A673 (cell line): ENCODE results near the gene HOXA13. TPM values are rescaled to one million over a fixed set of nuclear protein-coding genes. Genes with fewer than 3 reads are reported as not detected.
A peak's percentile ranks its signal among the peaks of the same experiment; 100 is the strongest.

Source experiments
- BruUV-seq: library from RNA; stranded (reverse); fragments of 400-500 nt; replicated peaks from 2 replicates; lab custom pipeline; 2021; lab: Mats Ljungman, UMichigan
- CTCF ChIA-PET: fragments of 300-600 bp; sonication (Branson Sonifier 250); formaldehyde crosslinking; loops from one replicate; lab custom pipeline; 2022; ENCODE audit warnings: antibody characterized with exemption; lab: Charles Lee
- POLR2A ChIA-PET: fragments of 300-600 bp; sonication (Branson Sonifier 250); formaldehyde crosslinking; loops from one replicate; lab custom pipeline; 2022; ENCODE audit warnings: antibody characterized with exemption; ENCODE audit not compliant: low non-redundant PET; lab: Charles Lee
- DNase-seq: peaks from one replicate; pipeline ENCODE4 v3.0.0-alpha.2; 2015; ENCODE audit warnings: low spot score
- H3K27ac ChIP-seq: fragments of 200-600 bp; sonication (generic); 2 replicates; pipeline ENCODE4 v1.5.1; 2016; ENCODE audit warnings: mixed run types, low read depth, mild to moderate bottlenecking, mixed read lengths, antibody characterized with exemption, low read length; ENCODE audit not compliant: poor library complexity, severe bottlenecking
- H3K27me3 ChIP-seq: fragments of 200-600 bp; sonication (generic); replicated peaks from 2 replicates; pipeline ENCODE4 v1.6.1; 2017; ENCODE audit warnings: mixed run types, low read depth, mild to moderate bottlenecking, mixed read lengths, antibody characterized with exemption, low read length; ENCODE audit not compliant: insufficient read depth, poor library complexity
- H3K36me3 ChIP-seq: fragments of 200-600 bp; sonication (generic); 2 replicates; pipeline ENCODE4 v1.6.1; 2016; ENCODE audit warnings: mixed run types, mild to moderate bottlenecking, mixed read lengths, antibody characterized with exemption, low read length; ENCODE audit not compliant: insufficient read depth, poor library complexity, severe bottlenecking
- H3K4me1 ChIP-seq: fragments of 200-600 bp; sonication (generic); 2 replicates; pipeline ENCODE4 v1.6.1; 2017; ENCODE audit warnings: mixed run types, mild to moderate bottlenecking, mixed read lengths, antibody characterized with exemption, low read length; ENCODE audit not compliant: insufficient read depth, poor library complexity, severe bottlenecking
- H3K4me3 ChIP-seq: fragments of 200-600 bp; sonication (generic); 2 replicates; pipeline ENCODE4 v1.5.1; 2016; ENCODE audit warnings: low read depth, mixed run types, mild to moderate bottlenecking, mixed read lengths, low read length; ENCODE audit not compliant: poor library complexity, severe bottlenecking
- H3K9me3 ChIP-seq: fragments of 200-600 bp; sonication (generic); 2 replicates; pipeline ENCODE4 v1.6.1; 2016; ENCODE audit warnings: mixed run types, low read depth, mild to moderate bottlenecking, mixed read lengths, antibody characterized with exemption, low read length; ENCODE audit not compliant: poor library complexity, severe bottlenecking
- CTCF ChIP-seq: fragments of 300-800, 200-600 bp; sonication (generic); conservative IDR thresholded peaks from 2 replicates; pipeline ENCODE4 v1.5.1; 2017; ENCODE audit warnings: low read depth, mild to moderate bottlenecking, antibody characterized with exemption, low read length, moderate library complexity, mixed read lengths
- EZH2 ChIP-seq: fragments of 200-600 bp; sonication (generic); IDR thresholded peaks from 2 replicates; pipeline ENCODE4 v1.6.1; 2017; ENCODE audit warnings: borderline replicate concordance, low read depth, mild to moderate bottlenecking, mixed read lengths, antibody characterized with exemption, low read length; ENCODE audit not compliant: poor library complexity, severe bottlenecking
- intact Hi-C: fragments of 100-400 bp; cut with micrococcal nuclease; formaldehyde crosslinking; loops from one replicate; pipeline ENCODE4 v1.10.0; 2022; ENCODE audit not compliant: unreplicated experiment
- total RNA-seq: library from RNA; stranded (reverse); gene quantifications from 2 replicates; pipeline ENCODE4 v1.2.3, GENCODE V29; 2021

The HOXA13 gene
- total RNA-seq, 1 experiment from 2014 or later: not detected

DNA sequence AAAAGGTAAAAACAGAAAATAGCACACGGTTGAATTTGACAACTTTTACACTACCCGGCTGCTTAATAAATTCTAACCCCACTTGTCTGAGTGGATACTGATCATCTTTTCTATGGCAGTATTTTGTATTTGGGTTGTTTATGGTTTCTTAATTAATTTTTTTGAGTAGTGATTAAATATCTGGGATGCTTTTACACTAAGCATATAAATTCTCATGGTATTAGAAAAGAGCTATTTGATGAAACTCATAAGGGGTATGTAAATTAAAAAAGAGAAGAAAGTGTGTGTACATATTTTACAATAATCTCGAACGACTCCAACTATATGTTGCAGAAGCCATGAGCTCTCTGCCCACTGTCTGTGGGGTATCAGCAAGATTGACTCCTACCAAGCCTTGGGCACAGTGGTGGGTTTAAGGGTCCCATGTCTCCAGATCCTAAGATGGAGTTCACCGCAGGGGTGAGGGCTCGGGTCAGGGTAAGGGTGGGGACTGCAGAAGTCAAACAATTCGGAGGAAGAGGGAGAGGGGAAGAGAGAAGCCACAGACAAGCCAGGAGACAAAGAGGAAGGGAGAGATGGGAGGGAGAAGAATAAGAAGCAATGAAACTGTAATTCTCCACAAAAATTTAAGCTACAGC, 7.6 kb upstream of the HOXA13 start:
- CTCF ChIA-PET: no interaction called here

DNA sequence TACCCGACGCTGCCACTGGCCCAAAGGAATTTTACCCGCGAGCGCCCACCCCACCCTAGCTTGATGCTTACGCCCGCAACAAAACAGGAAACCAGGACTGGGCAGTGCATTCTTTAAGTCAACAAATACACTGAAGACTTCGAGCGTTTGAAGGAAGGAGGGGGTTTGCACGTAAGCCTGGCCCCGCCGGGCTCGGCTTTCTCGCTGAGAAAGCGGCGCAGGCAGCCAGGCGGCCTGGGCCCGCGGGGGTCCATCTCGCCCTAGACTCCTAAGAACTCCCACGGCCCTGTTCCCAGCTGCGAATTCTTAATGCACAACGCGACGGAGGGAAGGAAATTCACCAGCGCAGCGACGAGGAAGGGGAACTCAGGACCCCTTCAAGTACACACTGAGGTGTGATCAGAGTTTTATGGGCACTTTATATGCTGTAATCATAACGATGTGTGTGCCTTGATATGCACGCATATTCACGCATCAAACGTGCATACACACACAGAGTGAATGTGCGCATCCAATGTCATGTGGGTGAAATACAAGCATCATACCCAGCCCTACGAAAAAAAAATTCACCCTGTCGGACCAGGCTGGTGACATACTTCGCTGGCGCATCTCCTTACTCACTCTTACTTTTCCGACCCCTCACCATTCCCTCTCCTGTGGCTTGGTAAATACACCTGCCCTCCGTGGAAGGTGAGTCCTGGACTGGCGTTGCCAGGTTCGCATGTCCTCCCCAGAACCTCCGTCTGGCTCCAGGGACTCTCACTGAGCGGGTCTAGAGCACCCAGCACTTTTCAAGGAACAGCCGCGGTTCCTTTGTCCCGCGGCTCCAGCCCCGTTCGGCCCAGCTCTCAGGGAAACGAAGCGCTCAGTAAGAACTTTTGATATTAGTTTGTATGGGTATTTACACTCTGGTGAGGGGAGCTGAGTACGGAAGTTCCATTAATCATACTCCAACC, 5.7 kb upstream of the HOXA13 start:
- H3K4me3 ChIP-seq: no peak overlapping the region

More for the DNA sequence above, 7.6 kb upstream of the HOXA13 start:
- TF ChIP-seq CTCF (no peak), EZH2 (no peak)
- no peak for DNase-seq
- H3K4me3 ChIP-seq: no peak overlapping the region
- intact Hi-C loops: no loop called here
- H3K9me3 ChIP-seq: no peaks in the 10 kb centered on the region
- H3K27ac ChIP-seq: no peak overlapping the region
- peaks cover 92% of the 10 kb centered on the region for H3K27me3 ChIP-seq
- no peaks in the 10 kb centered on the region for H3K36me3 ChIP-seq
- POLR2A ChIA-PET: no interaction called here
- BruUV-seq: no TSS peak
- H3K4me1 ChIP-seq: no peaks in the 10 kb centered on the region

DNA sequence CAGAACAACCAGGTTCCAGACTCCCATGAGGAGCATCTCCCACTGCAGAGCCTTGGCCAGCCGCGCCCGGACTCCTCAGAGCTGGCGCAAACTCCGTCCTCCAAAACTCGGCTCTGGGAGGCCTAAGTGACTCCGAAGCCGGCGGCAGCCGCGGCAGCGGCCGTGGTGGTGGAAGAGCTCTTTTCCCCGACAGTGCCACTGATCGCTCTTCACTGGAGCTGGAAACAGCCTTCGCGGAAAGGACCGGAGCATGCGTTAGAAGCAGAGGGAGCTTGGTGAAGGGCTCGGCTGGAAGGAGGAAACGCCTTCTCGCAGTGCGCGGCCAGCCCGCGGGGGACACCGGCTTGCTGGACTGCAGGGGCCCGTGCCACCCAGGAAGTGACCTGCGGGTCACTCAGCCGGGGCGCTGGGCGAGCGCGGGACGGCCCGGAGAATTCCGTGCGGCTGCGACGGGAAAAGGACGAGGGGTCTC, 5.0 kb upstream of the HOXA13 start:
- peak; percentile 19 for DNase-seq
- Histone ChIP-seq H3K4me1 (no peaks in the 10 kb centered on the region), H3K27me3 (peaks cover 94% of the 10 kb centered on the region), H3K4me3 (no peak overlapping the region), H3K27ac (no peak overlapping the region), H3K9me3 (no peaks in the 10 kb centered on the region), H3K36me3 (no peaks in the 10 kb centered on the region)
- intact Hi-C loops: loop anchor here (5.0 kb wide), 1 partner anchor 567 kb away; no protein-coding TSS in a partner anchor
- CTCF ChIA-PET: no interaction called here
- no TSS peak for BruUV-seq
- TF ChIP-seq EZH2 (peak; percentile 97), CTCF (no peak)
- POLR2A ChIA-PET: no interaction called here

More for the DNA sequence above, 5.7 kb upstream of the HOXA13 start:
- H3K27ac ChIP-seq: no peak overlapping the region
- no peaks in the 10 kb centered on the region for H3K9me3 ChIP-seq
- no TSS peak for BruUV-seq
- H3K4me1 ChIP-seq: no peaks in the 10 kb centered on the region
- DNase-seq: no peak
- no peak for TF ChIP-seq CTCF
- TF ChIP-seq EZH2: peak; percentile 97
- POLR2A ChIA-PET: no interaction called here
- no peaks in the 10 kb centered on the region for H3K36me3 ChIP-seq
- CTCF ChIA-PET: no interaction called here
- intact Hi-C loops: no loop called here
- H3K27me3 ChIP-seq: peaks cover 92% of the 10 kb centered on the region
